HG02588 (cell line): ENCODE data around the gene ACACA.

ENCODE experiments used
- ATAC-seq: cut with Tn5 transposase; IDR thresholded peaks from one replicate; pipeline ENCODE4 v1.9.1; 2021; ENCODE audit warnings: mild to moderate bottlenecking, moderate library complexity; ENCODE audit not compliant: unreplicated experiment

ACACA gene

GRCh38 chr17:37109106-37109505 lies 297.5 kb downstream of the ACACA start:
- no peak for ATAC-seq

GRCh38 chr17:37107406-37108083 lies 299.1 kb downstream of the ACACA start:
- ATAC-seq, result no peak

GRCh38 chr17:37106049-37106448 lies 300.6 kb downstream of the ACACA start:
- ATAC-seq, result no peak

GRCh38 chr17:37103231-37103630 lies 303.4 kb downstream of the ACACA start:
- ATAC-seq, result no peak

GRCh38 chr17:37101306-37101705 lies 305.3 kb downstream of the ACACA start:
- no peak for ATAC-seq

GRCh38 chr17:37100231-37100630 lies 306.4 kb downstream of the ACACA start:
- ATAC-seq, result no peak

GRCh38 chr17:37098910-37099664 lies 307.5 kb downstream of the ACACA start:
- ATAC-seq, result no peak

GRCh38 chr17:37098152-37098551 lies 308.5 kb downstream of the ACACA start:
- no peak for ATAC-seq

GRCh38 chr17:37097154-37097553 lies 309.5 kb downstream of the ACACA start:
- no peak for ATAC-seq

- ATAC-seq, result no peak
Observed at GRCh38 chr17:37096071-37096470, 310.6 kb downstream of the ACACA start.

- ATAC-seq, result no peak
Observed at GRCh38 chr17:37094391-37094790, 312.2 kb downstream of the ACACA start.

- no peak for ATAC-seq
Observed at GRCh38 chr17:37092701-37093100, 313.9 kb downstream of the ACACA start.

GRCh38 chr17:37092071-37092470 lies 314.6 kb downstream of the ACACA start:
- ATAC-seq, result no peak

- no peak for ATAC-seq
Observed at GRCh38 chr17:37090941-37091340, 315.7 kb downstream of the ACACA start.

GRCh38 chr17:37089956-37090355 lies 316.7 kb downstream of the ACACA start:
- no peak for ATAC-seq

- ATAC-seq, result no peak
Observed at GRCh38 chr17:37088913-37089312, 317.7 kb downstream of the ACACA start.

GRCh38 chr17:37088459-37088858 lies 318.2 kb downstream of the ACACA start:
- ATAC-seq, result no peak

- ATAC-seq, result no peak
Observed at GRCh38 chr17:37087683-37088082, 319.0 kb downstream of the ACACA start.

GRCh38 chr17:37086948-37087347 lies 319.7 kb downstream of the ACACA start:
- no peak for ATAC-seq

- ATAC-seq, result no peak
Observed at GRCh38 chr17:37086334-37086733, 320.3 kb downstream of the ACACA start.

- ATAC-seq, result no peak
Observed at GRCh38 chr17:37084372-37084771, 322.3 kb downstream of the ACACA start.

GRCh38 chr17:37083456-37083855 lies 323.2 kb downstream of the ACACA start:
- no peak for ATAC-seq
